HL-60/S4 treated with retinoic acid at 250 ng/mL for 4 days and 3 days (cell line): ENCODE results near the gene ACOT13.
"Not testable (repeated sequence)": the region's sequence is repeated elsewhere in the genome, so short reads cannot be mapped to it uniquely, and the experiment has no call there.

Experiments used
- in situ Hi-C: fragments of 300-500 bp; cut with MboI; formaldehyde crosslinking; loops from 2 replicates; pipeline ENCODE4 v1.7.0; 2022; ENCODE audit warnings: low sequenced_read_pairs

ACOT13 gene

DNA sequence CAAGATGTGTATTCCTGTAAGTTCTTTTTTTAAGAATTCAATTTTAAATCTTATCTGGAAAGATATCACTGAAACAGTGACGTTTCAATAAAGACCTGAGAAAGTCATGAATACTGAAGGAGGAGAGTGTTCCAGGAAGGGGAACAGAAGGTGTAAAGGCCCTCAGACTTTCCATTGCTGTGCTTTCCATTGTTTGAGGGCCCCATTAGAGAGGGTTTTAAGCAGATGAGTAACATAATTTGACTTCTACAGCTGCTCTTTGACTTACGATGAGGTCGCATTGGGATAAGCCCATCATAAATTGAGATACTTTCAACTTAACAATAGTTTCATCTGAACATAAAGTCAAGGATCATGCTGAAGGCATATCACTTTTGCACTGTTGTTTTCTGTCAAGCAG lies 24.7 kb downstream of the ACOT13 start:
- in situ Hi-C loops, result loop anchor here (10.0 kb wide), 1 partner anchor 117 kb away; no protein-coding TSS in a partner anchor

- in situ Hi-C loops, result loop anchor here (10.0 kb wide), 1 partner anchor 117 kb away; no protein-coding TSS in a partner anchor
Observed at GRCh38 chr6:24692003-24692402, 25.1 kb downstream of the ACOT13 start.

- in situ Hi-C loops, result loop anchor here (10.0 kb wide), 1 partner anchor 118 kb away; no protein-coding TSS in a partner anchor
Observed at GRCh38 chr6:24692415-24692814, 25.5 kb downstream of the ACOT13 start.

- in situ Hi-C loops, result loop anchor here (10.0 kb wide), 1 partner anchor 118 kb away; no protein-coding TSS in a partner anchor
Observed at GRCh38 chr6:24692848-24693592, 26.1 kb downstream of the ACOT13 start.

- in situ Hi-C loops, result loop anchor here (10.0 kb wide), 1 partner anchor 119 kb away; no protein-coding TSS in a partner anchor
Observed at GRCh38 chr6:24694198-24694597, 27.3 kb downstream of the ACOT13 start.

- in situ Hi-C loops, result loop anchor here (10.0 kb wide), 1 partner anchor 121 kb away; no protein-coding TSS in a partner anchor
Observed at GRCh38 chr6:24695635-24696034, 28.8 kb downstream of the ACOT13 start.

DNA sequence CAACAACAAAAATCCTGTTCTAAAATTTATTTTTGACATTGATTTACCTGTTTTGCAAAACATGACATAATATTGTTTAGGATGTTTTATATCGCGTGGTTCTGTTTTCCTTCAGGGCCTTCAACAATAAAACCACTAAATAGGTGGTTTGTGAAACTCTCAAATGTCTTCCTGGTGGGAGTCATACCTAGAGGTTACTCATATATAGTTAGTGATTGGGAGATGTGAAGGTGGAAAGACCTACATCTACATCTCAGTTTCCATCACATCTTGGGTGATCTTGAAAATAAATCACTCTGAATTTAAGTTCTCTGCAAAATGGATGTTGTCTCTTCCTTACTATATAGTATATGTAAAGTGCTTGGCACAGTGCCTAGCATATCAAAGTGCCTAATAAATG lies 29.2 kb downstream of the ACOT13 start:
- in situ Hi-C loops, result loop anchor here (10.0 kb wide), 1 partner anchor 121 kb away; no protein-coding TSS in a partner anchor

- in situ Hi-C loops, result loop anchor here (10.0 kb wide), 1 partner anchor 125 kb away; no protein-coding TSS in a partner anchor
Observed at GRCh38 chr6:24699521-24700359, 32.9 kb downstream of the ACOT13 start.

DNA sequence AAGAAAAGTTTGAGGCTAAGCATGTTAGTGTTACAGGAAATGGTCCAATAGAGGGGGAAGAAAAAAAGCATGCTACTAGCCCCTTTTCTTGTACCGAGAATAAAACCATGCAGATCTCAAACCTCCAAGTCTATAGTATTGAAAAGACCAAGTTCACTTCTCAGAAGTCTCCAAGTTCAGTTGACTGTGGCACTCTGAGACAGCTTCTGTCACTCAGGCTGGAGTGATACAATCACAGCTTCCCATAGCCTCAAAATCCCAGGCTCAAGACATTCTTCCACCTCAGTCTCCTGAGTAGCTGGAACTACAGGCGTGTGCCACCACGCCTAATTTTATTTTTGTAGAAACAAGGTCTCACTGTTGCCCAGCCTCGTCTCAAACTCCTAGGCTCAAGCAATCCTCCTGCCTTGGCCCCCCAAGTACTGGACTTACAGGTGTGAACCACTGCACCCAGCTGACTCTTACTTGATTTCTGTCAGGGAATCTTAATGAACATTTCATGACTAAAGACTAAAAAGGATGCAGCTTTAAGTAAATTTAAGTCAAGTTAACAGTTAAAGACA lies 35.9 kb downstream of the ACOT13 start:
- in situ Hi-C loops, result no loop called here

- in situ Hi-C loops, result no loop called here
Observed at GRCh38 chr6:24704468-24704867, 37.6 kb downstream of the ACOT13 start.

DNA sequence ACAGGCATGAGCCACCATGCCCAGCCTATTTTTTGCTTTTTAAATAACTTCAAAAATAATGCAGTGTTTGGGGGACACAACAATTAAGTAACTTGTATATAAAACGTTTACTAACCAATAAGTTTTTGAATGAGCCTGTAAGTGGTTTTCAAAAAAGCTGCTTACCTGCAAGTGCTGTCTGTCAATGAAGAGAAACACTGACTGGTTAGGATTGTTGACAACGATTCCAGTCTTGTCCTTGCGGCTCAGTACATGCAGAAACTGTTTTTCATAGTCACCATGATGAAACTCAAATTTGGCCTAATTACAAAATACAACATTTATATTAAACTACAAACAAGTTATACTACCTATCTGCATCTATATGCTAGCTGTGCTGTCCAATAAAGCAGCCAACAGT lies 41.7 kb downstream of the ACOT13 start:
- in situ Hi-C loops, result no loop called here

GRCh38 chr6:24709014-24709711 lies 42.3 kb downstream of the ACOT13 start:
- in situ Hi-C loops, result no loop called here

- in situ Hi-C loops, result no loop called here
Observed at GRCh38 chr6:24710519-24711303, 43.8 kb downstream of the ACOT13 start.

DNA sequence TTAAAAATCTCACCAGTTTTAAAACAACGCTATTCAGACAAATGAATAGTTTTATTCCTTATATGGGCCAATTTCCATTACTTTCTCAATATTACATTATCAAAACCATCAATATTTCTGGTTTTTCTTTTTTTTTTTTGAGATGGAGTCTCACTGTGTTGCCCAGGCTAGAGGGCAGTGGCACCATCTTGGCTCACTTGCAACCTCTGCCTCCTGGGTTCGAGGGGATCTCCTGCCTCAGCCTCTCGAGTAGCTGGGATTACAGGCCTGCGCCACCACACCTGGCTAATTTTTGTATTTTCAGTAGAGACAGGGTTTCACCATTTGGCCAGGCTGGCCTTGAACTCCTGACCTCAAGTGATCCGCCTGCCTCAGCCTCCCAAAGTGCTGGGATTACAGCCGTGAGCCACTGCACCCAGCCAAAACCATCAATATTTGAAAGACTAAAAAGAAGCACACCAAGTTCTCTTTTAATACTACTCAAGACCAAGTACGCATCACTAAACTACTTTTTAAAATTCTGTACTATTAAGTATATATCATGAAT lies 49.8 kb downstream of the ACOT13 start:
- in situ Hi-C loops, result not testable (repeated sequence)

- in situ Hi-C loops, result no loop called here
Observed at GRCh38 chr6:24718449-24719124, 51.7 kb downstream of the ACOT13 start.

DNA sequence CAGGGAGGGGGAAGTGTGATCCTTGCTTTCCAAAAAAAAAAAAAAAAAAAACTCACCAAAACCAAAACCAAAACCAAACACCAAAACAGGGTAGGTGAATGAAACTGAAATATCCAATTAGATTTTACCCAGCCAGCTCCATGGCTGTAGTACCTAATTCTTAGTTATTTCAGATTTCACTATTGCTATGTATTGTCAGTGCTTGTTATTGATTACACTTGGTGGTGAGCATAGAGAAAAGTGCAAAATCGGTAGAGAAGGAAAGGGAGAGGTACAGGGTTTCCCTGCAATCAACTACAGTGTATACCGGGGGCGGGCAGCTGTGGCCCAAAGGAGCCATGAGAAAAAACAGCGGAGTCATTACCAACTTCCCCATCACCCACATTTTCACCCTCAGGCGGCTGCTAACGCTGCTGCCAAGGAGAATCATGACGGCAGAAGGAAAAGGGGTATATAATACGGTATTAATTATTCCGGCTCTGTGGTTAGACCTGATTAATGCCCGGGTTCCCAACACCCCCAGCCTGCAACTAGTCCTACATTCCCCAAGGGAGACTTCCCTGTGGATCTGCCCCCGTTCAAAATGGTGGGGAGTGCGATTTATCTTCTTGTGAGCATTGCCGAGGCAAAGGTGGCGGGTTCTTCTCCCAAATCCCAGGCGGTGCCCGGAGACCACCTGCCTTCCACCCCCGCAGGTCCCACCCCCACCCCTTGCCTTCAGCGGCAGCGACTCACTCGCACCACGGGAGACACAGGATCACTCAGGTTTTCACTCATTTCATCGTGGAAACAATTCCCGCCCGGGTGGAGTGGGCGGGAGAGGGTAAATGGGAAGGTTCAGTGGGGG lies 52.5 kb downstream of the ACOT13 start, which contains the start of gene C6orf62:
C6orf62 (minus strand) TSS at position 30 of the 847 bp plus-strand sequence. CDS start 486 bp downstream, outside the sequence.
- in situ Hi-C loops, result no loop called here

DNA sequence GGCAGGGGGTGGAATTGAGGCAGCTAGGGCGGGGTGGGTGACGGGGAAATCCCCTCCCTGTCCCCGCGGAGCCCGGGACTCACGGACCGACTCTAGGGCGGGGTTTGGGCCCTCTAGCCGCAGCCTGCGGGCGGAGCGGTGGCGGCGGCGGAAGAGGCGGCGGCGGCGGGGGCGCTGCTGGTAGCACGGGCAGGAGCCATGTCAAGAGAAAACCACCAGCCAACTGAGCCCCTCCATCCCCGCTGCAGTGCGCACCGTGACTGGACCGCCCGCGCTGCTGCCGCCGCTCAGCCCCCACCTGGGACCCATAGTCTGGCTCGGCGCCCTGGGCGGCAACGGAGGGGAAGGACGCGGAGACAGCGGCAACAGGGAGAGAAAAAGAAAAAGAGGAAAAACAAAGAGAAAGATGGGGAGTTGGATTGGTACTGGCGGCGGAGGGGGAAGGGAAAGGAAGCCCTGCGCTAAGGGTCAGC lies 53.3 kb downstream of the ACOT13 start:
- in situ Hi-C loops, result no loop called here
